HEK293 (cell line): ENCODE results near the gene AMT.
A peak's percentile ranks its signal among the peaks of the same experiment; 100 is the strongest.

Experiments used
- CTCF ChIA-PET: fragments of 350-600 bp; formaldehyde crosslinking; extraction: SDS; loops from one replicate; lab custom pipeline; 2021; ENCODE audit warnings: antibody characterized with exemption; lab: Yijun Ruan, JAX
- POLR2A ChIA-PET: fragments of 300-600 bp; formaldehyde crosslinking; extraction: SDS; loops from one replicate; lab custom pipeline; 2020; ENCODE audit warnings: antibody characterized with exemption, inconsistent platforms; lab: Yijun Ruan, JAX
- H3K27ac ChIP-seq: fragments of 200-500 bp; sonication (Bioruptor generic); 2 replicates; pipeline ENCODE4 v1.5.1; 2014; ENCODE audit warnings: low read depth, low read length, control low read depth, inconsistent platforms; ENCODE audit errors: extremely low read depth
- H3K36me3 ChIP-seq, 2 experiments: fragments of 200-500 bp in 1 of 2; sonication (Bioruptor generic) in 1 of 2; 1 replicate in 1 of 2; 2 replicates in 1 of 2; pipeline ENCODE4 v1.5.1; 2014 to 2017; ENCODE audit warnings: inconsistent platforms in 2 of 2, low read length in 2 of 2; ENCODE audit not compliant: control insufficient read depth in 2 of 2, insufficient read depth in 1 of 2
- H3K4me1 ChIP-seq: fragments of 200-500 bp; sonication (Bioruptor generic); 2 replicates; pipeline ENCODE4 v1.5.1; 2014; ENCODE audit warnings: mild to moderate bottlenecking, low read length, inconsistent platforms; ENCODE audit not compliant: control insufficient read depth, insufficient read depth
- H3K4me3 ChIP-seq: 2 replicates; pipeline ENCODE4 v1.5.1; 2011; ENCODE audit warnings: low read depth, mild to moderate bottlenecking, control low read depth, low read length, moderate library complexity
- H3K9me3 ChIP-seq: fragments of 200-500 bp; sonication (Bioruptor generic); 2 replicates; pipeline ENCODE4 v1.5.1; 2014; ENCODE audit warnings: low read depth, low read length, inconsistent platforms; ENCODE audit not compliant: control insufficient read depth, insufficient read depth
- BCL11A ChIP-seq: fragments of 450-650 bp; formaldehyde crosslinking; IDR thresholded peaks from 2 replicates; pipeline ENCODE4 v1.5.1; 2016; ENCODE audit warnings: low read depth, missing biosample characterization, missing genetic modification characterization
- BCL11B ChIP-seq: fragments of 450-650 bp; formaldehyde crosslinking; IDR thresholded peaks from 2 replicates; pipeline ENCODE4 v1.5.1; 2016; ENCODE audit warnings: low read depth, missing biosample characterization, missing genetic modification characterization
- EGR2 ChIP-seq: fragments of 450-650 bp; formaldehyde crosslinking; IDR thresholded peaks from 2 replicates; pipeline ENCODE4 v1.5.1; 2016; ENCODE audit warnings: low read depth, missing biosample characterization, missing genetic modification characterization
- GLIS1 ChIP-seq: fragments of 450-650 bp; formaldehyde crosslinking; IDR thresholded peaks from 2 replicates; pipeline ENCODE4 v1.5.1; 2016; ENCODE audit warnings: missing biosample characterization, missing genetic modification characterization
- SCRT1 ChIP-seq: fragments of 450-650 bp; formaldehyde crosslinking; IDR thresholded peaks from 2 replicates; pipeline ENCODE4 v1.5.1; 2016; ENCODE audit warnings: missing biosample characterization, missing genetic modification characterization, borderline replicate concordance
- WT1 ChIP-seq: fragments of 450-650 bp; formaldehyde crosslinking; IDR thresholded peaks from 2 replicates; pipeline ENCODE4 v1.5.1; 2016; ENCODE audit warnings: missing biosample characterization, missing genetic modification characterization
- ZBTB21 ChIP-seq: fragments of 450-650 bp; formaldehyde crosslinking; IDR thresholded peaks from 2 replicates; pipeline ENCODE4 v1.5.1; 2017; ENCODE audit warnings: missing biosample characterization, missing genetic modification characterization
- ZBTB48 ChIP-seq: fragments of 450-650 bp; formaldehyde crosslinking; IDR thresholded peaks from 2 replicates; pipeline ENCODE4 v1.5.1; 2016; ENCODE audit warnings: missing biosample characterization, missing genetic modification characterization
- ZEB2 ChIP-seq: fragments of 450-650 bp; formaldehyde crosslinking; IDR thresholded peaks from 2 replicates; pipeline ENCODE4 v1.5.1; 2016; ENCODE audit warnings: missing biosample characterization, missing genetic modification characterization
- ZFHX2 ChIP-seq: fragments of 450-650 bp; formaldehyde crosslinking; conservative IDR thresholded peaks from 2 replicates; pipeline ENCODE4 v1.5.1; 2016; ENCODE audit warnings: missing biosample characterization, missing genetic modification characterization
- ZFP41 ChIP-seq: fragments of 450-650 bp; formaldehyde crosslinking; IDR thresholded peaks from 2 replicates; pipeline ENCODE4 v1.5.1; 2016; ENCODE audit warnings: missing biosample characterization, missing genetic modification characterization, borderline replicate concordance
- ZNF140 ChIP-seq: fragments of 450-650 bp; formaldehyde crosslinking; IDR thresholded peaks from 2 replicates; pipeline ENCODE4 v1.5.1; 2016; ENCODE audit warnings: missing biosample characterization, missing genetic modification characterization
- ZNF175 ChIP-seq: fragments of 450-650 bp; formaldehyde crosslinking; IDR thresholded peaks from 2 replicates; pipeline ENCODE4 v1.5.1; 2016; ENCODE audit warnings: missing biosample characterization, missing genetic modification characterization
- ZNF239 ChIP-seq: fragments of 450-650 bp; formaldehyde crosslinking; IDR thresholded peaks from 2 replicates; pipeline ENCODE4 v1.5.1; 2016; ENCODE audit warnings: missing biosample characterization, missing genetic modification characterization
- ZNF404 ChIP-seq: fragments of 450-650 bp; formaldehyde crosslinking; IDR thresholded peaks from 2 replicates; pipeline ENCODE4 v1.5.1; 2017; ENCODE audit warnings: missing biosample characterization, missing genetic modification characterization
- ZNF501 ChIP-seq: fragments of 450-650 bp; formaldehyde crosslinking; IDR thresholded peaks from 2 replicates; pipeline ENCODE4 v1.5.1; 2016; ENCODE audit warnings: missing biosample characterization, missing genetic modification characterization
- ZNF623 ChIP-seq: fragments of 450-650 bp; formaldehyde crosslinking; IDR thresholded peaks from 2 replicates; pipeline ENCODE4 v1.5.1; 2016; ENCODE audit warnings: missing biosample characterization, missing genetic modification characterization
- ZNF658 ChIP-seq: fragments of 450-650 bp; formaldehyde crosslinking; IDR thresholded peaks from 2 replicates; pipeline ENCODE4; 2016; ENCODE audit warnings: missing biosample characterization, missing genetic modification characterization
- ZNF707 ChIP-seq: fragments of 450-650 bp; formaldehyde crosslinking; IDR thresholded peaks from 2 replicates; pipeline ENCODE4 v1.5.1; 2016; ENCODE audit warnings: missing biosample characterization, missing genetic modification characterization
- ZNF768 ChIP-seq: fragments of 450-650 bp; formaldehyde crosslinking; IDR thresholded peaks from 2 replicates; pipeline ENCODE4 v1.5.1; 2018; ENCODE audit warnings: missing biosample characterization, mild to moderate bottlenecking, missing genetic modification characterization
- ZNF785 ChIP-seq: fragments of 450-650 bp; formaldehyde crosslinking; IDR thresholded peaks from 2 replicates; pipeline ENCODE4 v1.5.1; 2016; ENCODE audit warnings: missing biosample characterization, missing genetic modification characterization
- ZNF792 ChIP-seq: fragments of 450-650 bp; formaldehyde crosslinking; IDR thresholded peaks from 2 replicates; pipeline ENCODE4 v1.5.1; 2016; ENCODE audit warnings: missing biosample characterization, missing genetic modification characterization
- ZNF830 ChIP-seq: fragments of 450-650 bp; IDR thresholded peaks from 2 replicates; pipeline ENCODE4 v1.5.0; 2018; ENCODE audit warnings: missing biosample characterization, missing genetic modification characterization, low read depth, mild to moderate bottlenecking, moderate library complexity
- TF ChIP-seq, protein P1 (sequence below): fragments of 450-650 bp; formaldehyde crosslinking; IDR thresholded peaks from 2 replicates; pipeline ENCODE4 v1.5.1; 2016; ENCODE audit warnings: missing biosample characterization, missing genetic modification characterization
- TF ChIP-seq, protein P2 (sequence below): fragments of 450-650 bp; formaldehyde crosslinking; IDR thresholded peaks from 2 replicates; pipeline ENCODE4 v1.5.1; 2017; ENCODE audit warnings: missing biosample characterization, missing genetic modification characterization
- TF ChIP-seq, protein P3 (sequence below): fragments of 450-650 bp; formaldehyde crosslinking; IDR thresholded peaks from 2 replicates; pipeline ENCODE4 v1.5.1; 2017; ENCODE audit warnings: missing biosample characterization, mild to moderate bottlenecking, missing genetic modification characterization, moderate library complexity
- TF ChIP-seq, protein P4 (sequence below): fragments of 450-650 bp; formaldehyde crosslinking; IDR thresholded peaks from 2 replicates; pipeline ENCODE4 v1.5.1; 2016; ENCODE audit warnings: missing biosample characterization, missing genetic modification characterization
- TF ChIP-seq, protein P5 (sequence below): fragments of 450-650 bp; formaldehyde crosslinking; IDR thresholded peaks from 2 replicates; pipeline ENCODE4 v1.5.1; 2016; ENCODE audit warnings: missing biosample characterization, missing genetic modification characterization, low read depth

AMT gene

DNA sequence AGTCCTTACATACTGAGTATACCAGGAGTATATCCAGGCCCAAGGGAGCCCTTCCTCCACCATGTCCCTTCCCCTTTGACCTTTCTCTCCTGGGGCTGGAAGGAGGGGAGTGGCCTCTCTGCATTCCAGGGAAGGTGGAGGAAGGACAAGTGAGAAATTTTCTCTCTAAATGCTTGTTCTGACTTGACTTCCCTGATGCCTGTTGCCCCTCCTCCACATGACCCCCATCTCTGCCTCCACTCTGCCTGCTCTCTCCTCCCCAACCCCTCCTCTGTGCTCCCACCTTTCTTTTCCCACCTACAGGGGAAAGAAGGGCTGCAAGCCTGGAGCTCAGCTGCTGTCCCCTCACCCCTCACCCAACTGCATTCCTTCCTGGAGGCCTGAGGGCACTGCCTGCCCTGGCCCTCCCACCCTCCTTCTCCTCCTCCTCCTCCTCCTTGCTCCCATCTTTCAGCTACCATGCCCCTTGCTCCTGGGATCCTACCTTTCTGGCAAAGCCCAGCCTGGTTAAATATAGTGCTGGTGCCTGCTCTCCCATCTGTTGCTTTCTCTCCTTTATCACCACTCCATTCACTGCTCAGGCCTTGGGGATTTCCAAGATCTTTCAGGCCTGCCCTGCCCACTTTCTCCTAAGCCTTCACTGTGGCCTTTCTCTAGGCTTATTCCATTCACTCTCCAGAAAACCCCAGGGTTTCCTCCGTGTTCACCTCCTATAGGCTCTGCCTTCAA is 39.3 kb upstream of the AMT start (continued):
- no peak for TF ChIP-seq ZNF140 (tag by site-specific recombination)
- no peak for TF ChIP-seq ZFP41 (tag by site-specific recombination)
- TF ChIP-seq, protein P1, sequence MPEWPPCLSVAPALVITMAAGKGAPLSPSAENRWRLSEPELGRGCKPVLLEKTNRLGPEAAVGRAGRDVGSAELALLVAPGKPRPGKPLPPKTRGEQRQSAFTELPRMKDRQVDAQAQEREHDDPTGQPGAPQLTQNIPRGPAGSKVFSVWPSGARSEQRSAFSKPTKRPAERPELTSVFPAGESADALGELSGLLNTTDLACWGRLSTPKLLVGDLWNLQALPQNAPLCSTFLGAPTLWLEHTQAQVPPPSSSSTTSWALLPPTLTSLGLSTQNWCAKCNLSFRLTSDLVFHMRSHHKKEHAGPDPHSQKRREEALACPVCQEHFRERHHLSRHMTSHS = no peak
- peak; percentile 75 for TF ChIP-seq EGR2 (tag by site-specific recombination)
- TF ChIP-seq ZNF792 (tag by site-specific recombination) = no peak
- no peak for TF ChIP-seq BCL11A
- no peak for TF ChIP-seq ZNF707 (tag by site-specific recombination)
- no peak for TF ChIP-seq ZNF501 (tag by site-specific recombination)
- no peak for TF ChIP-seq GLIS1 (tag by site-specific recombination)
- no peak for TF ChIP-seq ZEB2
- no peak for TF ChIP-seq ZNF175
- TF ChIP-seq ZBTB48 = no peak
- TF ChIP-seq, protein P2, sequence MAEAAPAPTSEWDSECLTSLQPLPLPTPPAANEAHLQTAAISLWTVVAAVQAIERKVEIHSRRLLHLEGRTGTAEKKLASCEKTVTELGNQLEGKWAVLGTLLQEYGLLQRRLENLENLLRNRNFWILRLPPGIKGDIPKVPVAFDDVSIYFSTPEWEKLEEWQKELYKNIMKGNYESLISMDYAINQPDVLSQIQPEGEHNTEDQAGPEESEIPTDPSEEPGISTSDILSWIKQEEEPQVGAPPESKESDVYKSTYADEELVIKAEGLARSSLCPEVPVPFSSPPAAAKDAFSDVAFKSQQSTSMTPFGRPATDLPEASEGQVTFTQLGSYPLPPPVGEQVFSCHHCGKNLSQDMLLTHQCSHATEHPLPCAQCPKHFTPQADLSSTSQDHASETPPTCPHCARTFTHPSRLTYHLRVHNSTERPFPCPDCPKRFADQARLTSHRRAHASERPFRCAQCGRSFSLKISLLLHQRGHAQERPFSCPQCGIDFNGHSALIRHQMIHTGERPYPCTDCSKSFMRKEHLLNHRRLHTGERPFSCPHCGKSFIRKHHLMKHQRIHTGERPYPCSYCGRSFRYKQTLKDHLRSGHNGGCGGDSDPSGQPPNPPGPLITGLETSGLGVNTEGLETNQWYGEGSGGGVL (tag by site-specific recombination) = peak; percentile 25; the same call in 1 of the 2 replicates
- peak; percentile 65; the same call in 1 of the 2 replicates for TF ChIP-seq ZFHX2 (tag by site-specific recombination)
- peak; percentile 79; the same call in 1 of the 2 replicates for TF ChIP-seq SCRT1
- TF ChIP-seq ZNF768 = no peak
- TF ChIP-seq, protein P3, sequence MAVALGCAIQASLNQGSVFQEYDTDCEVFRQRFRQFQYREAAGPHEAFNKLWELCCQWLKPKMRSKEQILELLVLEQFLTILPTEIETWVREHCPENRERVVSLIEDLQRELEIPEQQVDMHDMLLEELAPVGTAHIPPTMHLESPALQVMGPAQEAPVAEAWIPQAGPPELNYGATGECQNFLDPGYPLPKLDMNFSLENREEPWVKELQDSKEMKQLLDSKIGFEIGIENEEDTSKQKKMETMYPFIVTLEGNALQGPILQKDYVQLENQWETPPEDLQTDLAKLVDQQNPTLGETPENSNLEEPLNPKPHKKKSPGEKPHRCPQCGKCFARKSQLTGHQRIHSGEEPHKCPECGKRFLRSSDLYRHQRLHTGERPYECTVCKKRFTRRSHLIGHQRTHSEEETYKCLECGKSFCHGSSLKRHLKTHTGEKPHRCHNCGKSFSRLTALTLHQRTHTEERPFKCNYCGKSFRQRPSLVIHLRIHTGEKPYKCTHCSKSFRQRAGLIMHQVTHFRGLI (tag by site-specific recombination) = peak; percentile 87; the same call in 1 of the 2 replicates

DNA sequence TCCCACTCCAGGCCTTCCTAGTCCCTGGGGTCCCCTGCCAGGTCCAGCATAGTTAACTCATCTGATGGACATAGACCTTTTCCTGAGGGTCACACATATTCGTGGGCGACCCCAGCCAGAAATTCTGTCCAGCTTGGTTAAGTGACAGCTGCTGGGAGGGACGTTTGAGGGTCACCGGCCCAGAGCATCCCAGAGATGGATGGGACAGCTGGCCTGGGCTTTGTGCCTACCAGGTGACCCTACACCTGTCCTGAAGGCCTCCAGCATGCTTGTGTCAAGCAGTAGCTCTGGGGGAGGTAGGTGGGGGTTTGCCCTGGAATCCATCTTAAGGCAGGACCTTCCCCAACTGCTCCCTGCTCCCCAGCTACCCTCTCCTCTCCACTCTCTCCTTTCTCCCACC is 38.7 kb upstream of the AMT start:
- POLR2A ChIA-PET = interaction anchor here (2.1 kb wide), 1 partner anchor 8 kb away, joined by 6 read pairs; the partner anchor contains the start of gene DAG1
- H3K9me3 ChIP-seq = no peaks in the 10 kb centered on the region
- H3K4me1 ChIP-seq = no peaks in the 10 kb centered on the region
- no peak overlapping the region for H3K27ac ChIP-seq
- no peak overlapping the region for H3K4me3 ChIP-seq
- H3K36me3 ChIP-seq = no peaks in the 10 kb centered on the region
- CTCF ChIA-PET = interaction anchor here (0.6 to 1.3 kb wide), 4 partner anchors 10 to 725 kb away, joined by 3 to 4 read pairs (median 4); no protein-coding TSS in a partner anchor
- TF ChIP-seq BCL11B (tag by site-specific recombination) (no peak), ZNF623 (tag by site-specific recombination) (no peak), ZNF658 (tag by site-specific recombination) (no peak), WT1 (tag by site-specific recombination) (no peak), ZNF785 (tag by site-specific recombination) (no peak), ZNF404 (tag by site-specific recombination) (no peak), ZNF830 (tag by site-specific recombination) (no peak), ZBTB48 (no peak), ZNF239 (tag by site-specific recombination) (no peak), ZBTB21 (tag by site-specific recombination) (no peak)
- TF ChIP-seq, protein P4, sequence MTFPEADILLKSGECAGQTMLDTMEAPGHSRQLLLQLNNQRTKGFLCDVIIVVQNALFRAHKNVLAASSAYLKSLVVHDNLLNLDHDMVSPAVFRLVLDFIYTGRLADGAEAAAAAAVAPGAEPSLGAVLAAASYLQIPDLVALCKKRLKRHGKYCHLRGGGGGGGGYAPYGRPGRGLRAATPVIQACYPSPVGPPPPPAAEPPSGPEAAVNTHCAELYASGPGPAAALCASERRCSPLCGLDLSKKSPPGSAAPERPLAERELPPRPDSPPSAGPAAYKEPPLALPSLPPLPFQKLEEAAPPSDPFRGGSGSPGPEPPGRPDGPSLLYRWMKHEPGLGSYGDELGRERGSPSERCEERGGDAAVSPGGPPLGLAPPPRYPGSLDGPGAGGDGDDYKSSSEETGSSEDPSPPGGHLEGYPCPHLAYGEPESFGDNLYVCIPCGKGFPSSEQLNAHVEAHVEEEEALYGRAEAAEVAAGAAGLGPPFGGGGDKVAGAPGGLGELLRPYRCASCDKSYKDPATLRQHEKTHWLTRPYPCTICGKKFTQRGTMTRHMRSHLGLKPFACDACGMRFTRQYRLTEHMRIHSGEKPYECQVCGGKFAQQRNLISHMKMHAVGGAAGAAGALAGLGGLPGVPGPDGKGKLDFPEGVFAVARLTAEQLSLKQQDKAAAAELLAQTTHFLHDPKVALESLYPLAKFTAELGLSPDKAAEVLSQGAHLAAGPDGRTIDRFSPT (tag by site-specific recombination) = no peak
- TF ChIP-seq, protein P3 (tag by site-specific recombination) = no peak
- TF ChIP-seq, protein P5, sequence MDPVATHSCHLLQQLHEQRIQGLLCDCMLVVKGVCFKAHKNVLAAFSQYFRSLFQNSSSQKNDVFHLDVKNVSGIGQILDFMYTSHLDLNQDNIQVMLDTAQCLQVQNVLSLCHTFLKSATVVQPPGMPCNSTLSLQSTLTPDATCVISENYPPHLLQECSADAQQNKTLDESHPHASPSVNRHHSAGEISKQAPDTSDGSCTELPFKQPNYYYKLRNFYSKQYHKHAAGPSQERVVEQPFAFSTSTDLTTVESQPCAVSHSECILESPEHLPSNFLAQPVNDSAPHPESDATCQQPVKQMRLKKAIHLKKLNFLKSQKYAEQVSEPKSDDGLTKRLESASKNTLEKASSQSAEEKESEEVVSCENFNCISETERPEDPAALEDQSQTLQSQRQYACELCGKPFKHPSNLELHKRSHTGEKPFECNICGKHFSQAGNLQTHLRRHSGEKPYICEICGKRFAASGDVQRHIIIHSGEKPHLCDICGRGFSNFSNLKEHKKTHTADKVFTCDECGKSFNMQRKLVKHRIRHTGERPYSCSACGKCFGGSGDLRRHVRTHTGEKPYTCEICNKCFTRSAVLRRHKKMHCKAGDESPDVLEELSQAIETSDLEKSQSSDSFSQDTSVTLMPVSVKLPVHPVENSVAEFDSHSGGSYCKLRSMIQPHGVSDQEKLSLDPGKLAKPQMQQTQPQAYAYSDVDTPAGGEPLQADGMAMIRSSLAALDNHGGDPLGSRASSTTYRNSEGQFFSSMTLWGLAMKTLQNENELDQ (tag by site-specific recombination) = no peak
